ENCODE results near the gene MYEOV.

The MYEOV gene

GRCh38 chr11:69320756-69321741 lies 27.1 kb downstream of the MYEOV start:
- no peak for DNase-seq

- DNase-seq = no peak
These were observed 28.0 kb downstream of the MYEOV start for GRCh38 chr11:69321877-69322361.

GRCh38 chr11:69325446-69325845 lies 31.5 kb downstream of the MYEOV start:
- DNase-seq = no peak

GRCh38 chr11:69326622-69327219 lies 32.8 kb downstream of the MYEOV start:
- no peak for DNase-seq

- no peak for DNase-seq
These were observed 33.8 kb downstream of the MYEOV start for GRCh38 chr11:69327741-69328191.

- DNase-seq = no peak
These were observed 34.3 kb downstream of the MYEOV start for GRCh38 chr11:69328231-69328630.

GRCh38 chr11:69329581-69329980 lies 35.6 kb downstream of the MYEOV start:
- no peak for DNase-seq

GRCh38 chr11:69330330-69330729 lies 36.4 kb downstream of the MYEOV start:
- no peak for DNase-seq

- no peak for DNase-seq
These were observed 39.3 kb downstream of the MYEOV start for GRCh38 chr11:69333149-69333710.

GRCh38 chr11:69333879-69334278 lies 39.9 kb downstream of the MYEOV start:
- DNase-seq = no peak

- DNase-seq = no peak
These were observed 41.2 kb downstream of the MYEOV start for GRCh38 chr11:69335007-69335780.

GRCh38 chr11:69335781-69336405 lies 41.9 kb downstream of the MYEOV start:
- DNase-seq = no peak

GRCh38 chr11:69337211-69337721 lies 43.3 kb downstream of the MYEOV start:
- peak; percentile 71 for DNase-seq

- no peak for DNase-seq
These were observed 45.2 kb downstream of the MYEOV start for GRCh38 chr11:69339041-69339733.

GRCh38 chr11:69339983-69340565 lies 46.1 kb downstream of the MYEOV start:
- no peak for DNase-seq

- no peak for DNase-seq
These were observed 48.8 kb downstream of the MYEOV start for GRCh38 chr11:69342588-69343330.

GRCh38 chr11:69343401-69344321 lies 49.7 kb downstream of the MYEOV start:
- DNase-seq = no peak

- DNase-seq = no peak
These were observed 50.7 kb downstream of the MYEOV start for GRCh38 chr11:69344570-69345145.

All from NCI-H345 (cell line).